GM23338 (cell line): Measurements from ENCODE around the gene ADSS1. TPM values are rescaled to one million over a fixed set of nuclear protein-coding genes. Genes with fewer than 3 reads are reported as not detected.

Experiments
- ATAC-seq: fragments of 200-7000 bp; cut with Tn5 transposase; 3 replicates; pipeline ENCODE4 v1.9.1; 2020
- DNase-seq: peaks from one replicate; pipeline ENCODE4 v3.0.0-alpha.2; 2015; ENCODE audit warnings: low spot score
- H2AFZ ChIP-seq: fragments of 200-600 bp; sonication (generic); 2 replicates; pipeline ENCODE4 v1.8.0; 2016; ENCODE audit warnings: antibody characterized with exemption, mild to moderate bottlenecking, moderate library complexity
- H3F3A ChIP-seq: fragments of 200-600 bp; sonication (generic); replicated peaks from 2 replicates; pipeline ENCODE4 v1.8.0; 2017; ENCODE audit warnings: antibody characterized with exemption, mixed run types, low read depth
- H3K27ac ChIP-seq: fragments of 200-600 bp; sonication (generic); 2 replicates; pipeline ENCODE4 v1.6.1; 2016; ENCODE audit warnings: low read depth
- H3K27me3 ChIP-seq: fragments of 200-600 bp; sonication (generic); 2 replicates; pipeline ENCODE4 v1.8.0; 2016; ENCODE audit warnings: mild to moderate bottlenecking, mixed run types, moderate library complexity; ENCODE audit not compliant: insufficient read depth
- H3K36me3 ChIP-seq: fragments of 200-600 bp; sonication (generic); 2 replicates; pipeline ENCODE4 v1.8.0; 2016; ENCODE audit warnings: mild to moderate bottlenecking; ENCODE audit not compliant: insufficient read depth
- H3K4me1 ChIP-seq: fragments of 200-600 bp; sonication (generic); 2 replicates; pipeline ENCODE4 v1.8.0; 2016; ENCODE audit warnings: mild to moderate bottlenecking, moderate library complexity; ENCODE audit not compliant: insufficient read depth
- H3K4me2 ChIP-seq: fragments of 200-600 bp; sonication (generic); 2 replicates; pipeline ENCODE4 v1.7.1; 2017; ENCODE audit warnings: mixed run types
- H3K4me3 ChIP-seq: fragments of 200-600 bp; sonication (generic); 2 replicates; pipeline ENCODE4 v1.6.1; 2016; ENCODE audit warnings: mixed run types
- H3K79me2 ChIP-seq: fragments of 200-600 bp; sonication (generic); replicated peaks from 2 replicates; pipeline ENCODE4 v1.8.0; 2017; ENCODE audit warnings: mild to moderate bottlenecking; ENCODE audit not compliant: insufficient read depth
- H3K9me2 ChIP-seq: fragments of 200-600 bp; sonication (generic); 2 replicates; pipeline ENCODE4 v1.8.0; 2017; ENCODE audit not compliant: insufficient read depth
- H4K20me1 ChIP-seq: fragments of 200-600 bp; sonication (generic); replicated peaks from 2 replicates; pipeline ENCODE4 v1.8.0; 2017; ENCODE audit warnings: mild to moderate bottlenecking; ENCODE audit not compliant: insufficient read depth
- H3K27ac Mint-ChIP-seq: 2 replicates; pipeline ENCODE4 v1.8.0; 2020; ENCODE audit warnings: inconsistent platforms, mild to moderate bottlenecking, moderate library complexity, mixed read lengths
- H3K27me3 Mint-ChIP-seq: 3 replicates; pipeline ENCODE4 v1.8.0; 2022; ENCODE audit warnings: low read depth, mild to moderate bottlenecking, moderate library complexity, mixed read lengths, inconsistent platforms; ENCODE audit not compliant: insufficient read depth, poor library complexity
- H3K36me3 Mint-ChIP-seq: 3 replicates; pipeline ENCODE4 v1.8.0; 2021; ENCODE audit warnings: low read depth, mild to moderate bottlenecking, inconsistent platforms, moderate library complexity, mixed read lengths
- H3K4me1 Mint-ChIP-seq: 3 replicates; pipeline ENCODE4 v1.8.0; 2020; ENCODE audit warnings: mild to moderate bottlenecking, inconsistent platforms, mixed read lengths
- H3K4me3 Mint-ChIP-seq: 3 replicates; pipeline ENCODE4 v1.8.0; 2021; ENCODE audit warnings: moderate library complexity, mild to moderate bottlenecking, inconsistent platforms, mixed read lengths
- H3K9me3 Mint-ChIP-seq: 3 replicates; pipeline ENCODE4 v1.8.0; 2020; ENCODE audit warnings: moderate library complexity, mild to moderate bottlenecking, inconsistent platforms, mixed read lengths
- JUNB ChIP-seq: IDR thresholded peaks from one replicate; pipeline ENCODE4 v1.6.1; 2016; ENCODE audit warnings: antibody characterized with exemption; ENCODE audit not compliant: unreplicated experiment
- NANOG ChIP-seq: IDR thresholded peaks from 2 replicates; pipeline ENCODE4 v1.6.1; 2016; ENCODE audit warnings: antibody characterized with exemption, borderline replicate concordance
- STAT1 ChIP-seq: IDR thresholded peaks from one replicate; pipeline ENCODE4 v1.6.1; 2016; ENCODE audit warnings: antibody characterized with exemption; ENCODE audit not compliant: unreplicated experiment
- polyA plus RNA-seq: library from polyadenylated mRNA; unstranded; fragments of >200 nt; fragmentation: Nextera tagmentation; extraction: Ambion mirVana; gene quantifications from 2 replicates; pipeline ENCODE4 v1.2.1, GENCODE V29; 2016
- total RNA-seq: library from RNA; depleted of rRNA; stranded (reverse); fragments of >200 nt; shearing (Covaris generic); gene quantifications from 2 replicates; pipeline ENCODE4 v1.2.3, GENCODE V29; 2014
- TF ChIP-seq, protein P1 (sequence below), 2 experiments: fragments of 200-600 bp in 1 of 2; sonication (generic) in 1 of 2; conservative IDR thresholded peaks; 2 replicates each; pipeline versions ENCODE4 v1.5.1 to v1.6.1; 2016 to 2017; ENCODE audit warnings: antibody characterized with exemption in 2 of 2, low read depth in 2 of 2, mild to moderate bottlenecking in 2 of 2, moderate library complexity in 1 of 2
- TF ChIP-seq, protein P2 (sequence below): IDR thresholded peaks from 2 replicates; pipeline ENCODE4 v1.6.1; 2016; ENCODE audit warnings: antibody characterized with exemption
- TF ChIP-seq, protein P3 (sequence below): fragments of 250-450 bp; sonication (Bioruptor Pico); IDR thresholded peaks from 2 replicates; pipeline ENCODE4 v1.5.0; 2020; ENCODE audit warnings: mild to moderate bottlenecking, moderate library complexity

Gene ADSS1
- total and polyA plus RNA-seq, 2 experiments from 2014 or later: 9.5 to 11.6 TPM

DNA sequence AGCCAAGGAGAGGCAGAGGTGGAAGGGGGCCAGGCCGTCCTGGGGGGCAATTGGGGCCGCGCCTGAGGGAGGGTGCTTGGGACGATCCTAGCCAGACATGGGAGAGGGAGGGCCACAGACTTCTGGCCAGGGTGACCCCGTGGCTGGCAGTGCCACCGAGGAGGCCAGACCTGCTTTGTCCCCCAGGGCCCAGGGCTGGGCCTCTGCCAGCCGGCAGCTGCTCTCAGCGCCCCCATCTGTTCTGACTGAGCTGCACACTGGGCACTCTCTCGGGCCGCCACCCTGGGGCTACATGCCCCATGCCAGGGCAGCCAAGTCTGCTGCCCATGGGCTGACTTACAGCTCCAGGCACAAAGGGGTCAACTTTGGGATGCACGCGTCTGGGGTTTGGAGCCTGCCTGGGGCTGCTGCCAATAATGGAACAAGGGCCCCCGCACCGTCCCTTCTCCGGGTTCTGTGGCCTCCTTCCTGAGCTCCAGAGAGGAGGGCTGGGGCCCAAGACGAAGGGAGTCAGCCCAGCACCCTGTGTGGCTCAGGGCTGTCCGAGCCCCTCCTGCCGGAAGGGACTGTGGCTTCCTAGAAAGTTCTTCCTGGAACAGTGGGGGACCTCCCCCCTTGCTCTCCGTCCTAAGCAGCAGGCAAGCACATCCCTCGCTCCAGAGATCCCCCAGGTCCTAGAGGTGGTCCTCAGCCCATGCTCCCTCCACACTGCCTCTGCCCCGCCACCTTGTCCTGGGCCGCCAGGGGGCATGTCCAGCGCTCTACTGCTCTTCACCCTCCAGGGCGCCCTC lies 1.1 kb downstream of the ADSS1 start:
- H3K36me3 Mint-ChIP-seq: no peaks in the 10 kb centered on the region; the same call in 2 of the 3 replicates
- peak; percentile 68 for ATAC-seq
- peak; percentile 84 for DNase-seq
- Histone ChIP-seq H3K27ac (no peak overlapping the region), H3F3A (no peaks in the 10 kb centered on the region; the same call in 1 of the 2 replicates), H3K4me2 (peak overlapping the region; percentile 83), H2AFZ (no peak overlapping the region; the same call in 1 of the 2 replicates), H3K4me3 (peak overlapping the region; percentile 62), H3K4me1 (peaks cover 10% of the 10 kb centered on the region; the same call in 1 of the 2 replicates), H4K20me1 (no peaks in the 10 kb centered on the region), H3K9me2 (no peaks in the 10 kb centered on the region), H3K79me2 (no peaks in the 10 kb centered on the region), H3K27me3 (no peaks in the 10 kb centered on the region), H3K36me3 (no peaks in the 10 kb centered on the region)
- H3K4me1 Mint-ChIP-seq: peaks cover 7% of the 10 kb centered on the region; the same call in 2 of the 3 replicates
- peaks cover 4% of the 10 kb centered on the region; the same call in 2 of the 3 replicates for H3K9me3 Mint-ChIP-seq
- TF ChIP-seq STAT1: no peak
- no peak for TF ChIP-seq JUNB
- TF ChIP-seq, protein P1, sequence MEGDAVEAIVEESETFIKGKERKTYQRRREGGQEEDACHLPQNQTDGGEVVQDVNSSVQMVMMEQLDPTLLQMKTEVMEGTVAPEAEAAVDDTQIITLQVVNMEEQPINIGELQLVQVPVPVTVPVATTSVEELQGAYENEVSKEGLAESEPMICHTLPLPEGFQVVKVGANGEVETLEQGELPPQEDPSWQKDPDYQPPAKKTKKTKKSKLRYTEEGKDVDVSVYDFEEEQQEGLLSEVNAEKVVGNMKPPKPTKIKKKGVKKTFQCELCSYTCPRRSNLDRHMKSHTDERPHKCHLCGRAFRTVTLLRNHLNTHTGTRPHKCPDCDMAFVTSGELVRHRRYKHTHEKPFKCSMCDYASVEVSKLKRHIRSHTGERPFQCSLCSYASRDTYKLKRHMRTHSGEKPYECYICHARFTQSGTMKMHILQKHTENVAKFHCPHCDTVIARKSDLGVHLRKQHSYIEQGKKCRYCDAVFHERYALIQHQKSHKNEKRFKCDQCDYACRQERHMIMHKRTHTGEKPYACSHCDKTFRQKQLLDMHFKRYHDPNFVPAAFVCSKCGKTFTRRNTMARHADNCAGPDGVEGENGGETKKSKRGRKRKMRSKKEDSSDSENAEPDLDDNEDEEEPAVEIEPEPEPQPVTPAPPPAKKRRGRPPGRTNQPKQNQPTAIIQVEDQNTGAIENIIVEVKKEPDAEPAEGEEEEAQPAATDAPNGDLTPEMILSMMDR (conservative IDR thresholded peaks at IDR 0.05; ENCODE audit: low read depth in 2 of 2): peak; percentile 23 to 54; a peak in 3 of 4 replicates
- TF ChIP-seq, protein P2, sequence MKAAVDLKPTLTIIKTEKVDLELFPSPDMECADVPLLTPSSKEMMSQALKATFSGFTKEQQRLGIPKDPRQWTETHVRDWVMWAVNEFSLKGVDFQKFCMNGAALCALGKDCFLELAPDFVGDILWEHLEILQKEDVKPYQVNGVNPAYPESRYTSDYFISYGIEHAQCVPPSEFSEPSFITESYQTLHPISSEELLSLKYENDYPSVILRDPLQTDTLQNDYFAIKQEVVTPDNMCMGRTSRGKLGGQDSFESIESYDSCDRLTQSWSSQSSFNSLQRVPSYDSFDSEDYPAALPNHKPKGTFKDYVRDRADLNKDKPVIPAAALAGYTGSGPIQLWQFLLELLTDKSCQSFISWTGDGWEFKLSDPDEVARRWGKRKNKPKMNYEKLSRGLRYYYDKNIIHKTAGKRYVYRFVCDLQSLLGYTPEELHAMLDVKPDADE: no peak
- TF ChIP-seq NANOG: no peak
- TF ChIP-seq, protein P3, sequence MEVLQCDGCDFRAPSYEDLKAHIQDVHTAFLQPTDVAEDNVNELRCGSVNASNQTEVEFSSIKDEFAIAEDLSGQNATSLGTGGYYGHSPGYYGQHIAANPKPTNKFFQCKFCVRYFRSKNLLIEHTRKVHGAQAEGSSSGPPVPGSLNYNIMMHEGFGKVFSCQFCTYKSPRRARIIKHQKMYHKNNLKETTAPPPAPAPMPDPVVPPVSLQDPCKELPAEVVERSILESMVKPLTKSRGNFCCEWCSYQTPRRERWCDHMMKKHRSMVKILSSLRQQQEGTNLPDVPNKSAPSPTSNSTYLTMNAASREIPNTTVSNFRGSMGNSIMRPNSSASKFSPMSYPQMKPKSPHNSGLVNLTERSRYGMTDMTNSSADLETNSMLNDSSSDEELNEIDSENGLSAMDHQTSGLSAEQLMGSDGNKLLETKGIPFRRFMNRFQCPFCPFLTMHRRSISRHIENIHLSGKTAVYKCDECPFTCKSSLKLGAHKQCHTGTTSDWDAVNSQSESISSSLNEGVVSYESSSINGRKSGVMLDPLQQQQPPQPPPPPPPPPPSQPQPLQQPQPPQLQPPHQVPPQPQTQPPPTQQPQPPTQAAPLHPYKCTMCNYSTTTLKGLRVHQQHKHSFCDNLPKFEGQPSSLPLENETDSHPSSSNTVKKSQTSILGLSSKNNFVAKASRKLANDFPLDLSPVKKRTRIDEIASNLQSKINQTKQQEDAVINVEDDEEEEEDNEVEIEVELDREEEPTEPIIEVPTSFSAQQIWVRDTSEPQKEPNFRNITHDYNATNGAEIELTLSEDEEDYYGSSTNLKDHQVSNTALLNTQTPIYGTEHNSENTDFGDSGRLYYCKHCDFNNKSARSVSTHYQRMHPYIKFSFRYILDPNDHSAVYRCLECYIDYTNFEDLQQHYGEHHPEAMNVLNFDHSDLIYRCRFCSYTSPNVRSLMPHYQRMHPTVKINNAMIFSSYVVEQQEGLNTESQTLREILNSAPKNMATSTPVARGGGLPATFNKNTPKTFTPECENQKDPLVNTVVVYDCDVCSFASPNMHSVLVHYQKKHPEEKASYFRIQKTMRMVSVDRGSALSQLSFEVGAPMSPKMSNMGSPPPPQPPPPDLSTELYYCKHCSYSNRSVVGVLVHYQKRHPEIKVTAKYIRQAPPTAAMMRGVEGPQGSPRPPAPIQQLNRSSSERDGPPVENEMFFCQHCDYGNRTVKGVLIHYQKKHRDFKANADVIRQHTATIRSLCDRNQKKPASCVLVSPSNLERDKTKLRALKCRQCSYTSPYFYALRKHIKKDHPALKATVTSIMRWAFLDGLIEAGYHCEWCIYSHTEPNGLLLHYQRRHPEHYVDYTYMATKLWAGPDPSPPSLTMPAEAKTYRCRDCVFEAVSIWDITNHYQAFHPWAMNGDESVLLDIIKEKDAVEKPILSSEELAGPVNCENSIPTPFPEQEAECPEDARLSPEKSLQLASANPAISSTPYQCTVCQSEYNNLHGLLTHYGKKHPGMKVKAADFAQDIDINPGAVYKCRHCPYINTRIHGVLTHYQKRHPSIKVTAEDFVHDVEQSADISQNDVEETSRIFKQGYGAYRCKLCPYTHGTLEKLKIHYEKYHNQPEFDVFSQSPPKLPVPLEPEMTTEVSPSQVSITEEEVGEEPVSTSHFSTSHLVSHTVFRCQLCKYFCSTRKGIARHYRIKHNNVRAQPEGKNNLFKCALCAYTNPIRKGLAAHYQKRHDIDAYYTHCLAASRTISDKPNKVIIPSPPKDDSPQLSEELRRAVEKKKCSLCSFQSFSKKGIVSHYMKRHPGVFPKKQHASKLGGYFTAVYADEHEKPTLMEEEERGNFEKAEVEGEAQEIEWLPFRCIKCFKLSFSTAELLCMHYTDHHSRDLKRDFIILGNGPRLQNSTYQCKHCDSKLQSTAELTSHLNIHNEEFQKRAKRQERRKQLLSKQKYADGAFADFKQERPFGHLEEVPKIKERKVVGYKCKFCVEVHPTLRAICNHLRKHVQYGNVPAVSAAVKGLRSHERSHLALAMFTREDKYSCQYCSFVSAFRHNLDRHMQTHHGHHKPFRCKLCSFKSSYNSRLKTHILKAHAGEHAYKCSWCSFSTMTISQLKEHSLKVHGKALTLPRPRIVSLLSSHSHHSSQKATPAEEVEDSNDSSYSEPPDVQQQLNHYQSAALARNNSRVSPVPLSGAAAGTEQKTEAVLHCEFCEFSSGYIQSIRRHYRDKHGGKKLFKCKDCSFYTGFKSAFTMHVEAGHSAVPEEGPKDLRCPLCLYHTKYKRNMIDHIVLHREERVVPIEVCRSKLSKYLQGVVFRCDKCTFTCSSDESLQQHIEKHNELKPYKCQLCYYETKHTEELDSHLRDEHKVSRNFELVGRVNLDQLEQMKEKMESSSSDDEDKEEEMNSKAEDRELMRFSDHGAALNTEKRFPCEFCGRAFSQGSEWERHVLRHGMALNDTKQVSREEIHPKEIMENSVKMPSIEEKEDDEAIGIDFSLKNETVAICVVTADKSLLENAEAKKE (CRISPR knock-in tag): no peak
- H3K4me3 Mint-ChIP-seq: peak overlapping the region; percentile 75
- H3K27ac Mint-ChIP-seq: no peak overlapping the region
- peaks cover 14% of the 10 kb centered on the region for H3K27me3 Mint-ChIP-seq
